Glutamatergic neuron (in vitro differentiated cells): ENCODE measurements around the gene CHIT1. TPM values are rescaled to one million over a fixed set of nuclear protein-coding genes. Genes with fewer than 3 reads are reported as not detected.

Source experiments
- DNase-seq: peaks from one replicate; pipeline ENCODE4 v3.0.0; 2022
- H3K27ac Mint-ChIP-seq: one replicate; pipeline ENCODE4 v1.8.0; 2020; ENCODE audit warnings: mild to moderate bottlenecking, mixed read lengths, inconsistent platforms; ENCODE audit not compliant: unreplicated experiment
- H3K27me3 Mint-ChIP-seq: one replicate; pipeline ENCODE4 v1.8.0; 2020; ENCODE audit warnings: mild to moderate bottlenecking, moderate library complexity, mixed read lengths, inconsistent platforms; ENCODE audit not compliant: unreplicated experiment
- H3K36me3 Mint-ChIP-seq: one replicate; pipeline ENCODE4 v1.8.0; 2020; ENCODE audit warnings: mild to moderate bottlenecking, mixed read lengths, inconsistent platforms; ENCODE audit not compliant: unreplicated experiment
- H3K4me1 Mint-ChIP-seq: one replicate; pipeline ENCODE4 v1.8.0; 2020; ENCODE audit warnings: mild to moderate bottlenecking, low read depth, mixed read lengths, inconsistent platforms; ENCODE audit not compliant: unreplicated experiment
- H3K4me3 Mint-ChIP-seq: one replicate; pipeline ENCODE4 v1.8.0; 2020; ENCODE audit warnings: mild to moderate bottlenecking, mixed read lengths, inconsistent platforms; ENCODE audit not compliant: unreplicated experiment
- H3K9me3 Mint-ChIP-seq: one replicate; pipeline ENCODE4 v1.8.0; 2020; ENCODE audit warnings: mild to moderate bottlenecking, moderate library complexity, mixed read lengths, inconsistent platforms; ENCODE audit not compliant: unreplicated experiment
- CTCF ChIP-seq: fragments of 200-600 bp; sonication (generic); IDR thresholded peaks from one replicate; pipeline ENCODE4 v1.5.0; 2021; ENCODE audit not compliant: partially characterized antibody, unreplicated experiment
- total RNA-seq: library from RNA; stranded (reverse); fragmentation: NEBNext Ultra II Directional; extraction: Animal tissue kit (Norgen Biotek cat#: 25700); gene quantifications from one replicate; pipeline ENCODE4 v1.2.1, GENCODE V29; 2021; ENCODE audit not compliant: unreplicated experiment

Gene CHIT1
- total RNA-seq, 1 donor from 2014 or later = 0.10 TPM

GRCh38 chr1:203199816-203200571, 29.5 kb downstream of the CHIT1 start:
- TF ChIP-seq CTCF = no peak
- peaks cover 11% of the 10 kb centered on the region for H3K27me3 Mint-ChIP-seq
- H3K36me3 Mint-ChIP-seq = peaks cover 4% of the 10 kb centered on the region
- peaks cover 4% of the 10 kb centered on the region for H3K4me1 Mint-ChIP-seq
- no peak overlapping the region for H3K27ac Mint-ChIP-seq
- H3K9me3 Mint-ChIP-seq = peaks cover 2% of the 10 kb centered on the region
- H3K4me3 Mint-ChIP-seq = no peak overlapping the region
- DNase-seq = no peak

GRCh38 chr1:203199481-203199815, 30.0 kb downstream of the CHIT1 start:
- Mint-ChIP-seq H3K4me3 (no peak overlapping the region), H3K4me1 (peaks cover 4% of the 10 kb centered on the region), H3K27ac (no peak overlapping the region), H3K36me3 (peaks cover 4% of the 10 kb centered on the region), H3K9me3 (peaks cover 2% of the 10 kb centered on the region), H3K27me3 (peaks cover 11% of the 10 kb centered on the region)
- DNase-seq = no peak
- TF ChIP-seq CTCF = no peak

GRCh38 chr1:203199002-203199401, 30.5 kb downstream of the CHIT1 start:
- Mint-ChIP-seq H3K36me3 (peaks cover 4% of the 10 kb centered on the region), H3K27ac (no peak overlapping the region), H3K4me3 (no peak overlapping the region), H3K4me1 (peaks cover 4% of the 10 kb centered on the region), H3K9me3 (peaks cover 2% of the 10 kb centered on the region), H3K27me3 (peaks cover 11% of the 10 kb centered on the region)
- TF ChIP-seq CTCF = no peak
- no peak for DNase-seq

GRCh38 chr1:203197625-203198024, 31.8 kb downstream of the CHIT1 start:
- Mint-ChIP-seq H3K27me3 (peaks cover 8% of the 10 kb centered on the region), H3K4me3 (no peak overlapping the region), H3K4me1 (peaks cover 4% of the 10 kb centered on the region), H3K9me3 (peaks cover 2% of the 10 kb centered on the region), H3K27ac (no peak overlapping the region), H3K36me3 (peaks cover 4% of the 10 kb centered on the region)
- TF ChIP-seq CTCF = no peak
- DNase-seq = no peak

- Mint-ChIP-seq H3K27ac (no peak overlapping the region), H3K9me3 (no peaks in the 10 kb centered on the region), H3K4me3 (no peak overlapping the region), H3K27me3 (peaks cover 7% of the 10 kb centered on the region), H3K4me1 (peaks cover 6% of the 10 kb centered on the region), H3K36me3 (peaks cover 4% of the 10 kb centered on the region)
- no peak for DNase-seq
- TF ChIP-seq CTCF = no peak
These were observed 33.1 kb downstream of the CHIT1 start for GRCh38 chr1:203196371-203196770.
